ENCODE data around the gene GCKR.

The GCKR gene

DNA sequence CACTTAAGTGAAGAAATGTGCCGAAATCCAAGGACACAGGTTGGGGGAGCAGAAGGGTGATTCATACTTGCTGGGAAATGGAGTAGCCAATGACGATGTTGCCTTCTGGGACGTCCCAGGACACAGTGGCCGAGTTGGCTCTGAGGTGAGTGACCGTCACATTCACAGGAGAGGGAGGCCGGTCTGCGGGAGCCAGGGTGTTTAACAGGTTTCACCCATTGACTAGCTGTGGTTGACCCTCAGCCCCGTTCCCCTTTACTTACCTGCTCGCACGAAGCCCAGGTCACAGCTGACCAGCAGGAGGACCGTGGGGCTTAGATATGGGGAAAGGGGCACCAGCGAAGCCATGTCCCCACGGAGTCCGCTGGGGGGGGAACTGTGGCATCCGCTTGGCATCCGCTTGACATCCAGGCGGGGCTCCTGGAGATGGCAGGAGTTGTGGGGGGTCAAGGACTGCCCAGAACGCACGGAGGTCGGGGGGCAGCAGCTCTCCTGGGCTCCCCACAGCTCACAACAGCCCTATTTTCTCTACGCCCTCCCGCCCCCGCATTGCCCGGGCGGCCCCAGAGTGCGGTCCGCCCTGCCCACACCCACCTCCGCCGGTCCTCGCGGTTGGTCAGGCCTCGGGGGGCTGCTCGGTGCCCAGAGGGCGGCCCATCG is 2.2 kb upstream of the GCKR start:
- peak overlapping the region; percentile 61 for H3K4me3 ChIP-seq (ENCODE audit: control insufficient read depth, low read depth, low read length)
- TF ChIP-seq, protein P1, sequence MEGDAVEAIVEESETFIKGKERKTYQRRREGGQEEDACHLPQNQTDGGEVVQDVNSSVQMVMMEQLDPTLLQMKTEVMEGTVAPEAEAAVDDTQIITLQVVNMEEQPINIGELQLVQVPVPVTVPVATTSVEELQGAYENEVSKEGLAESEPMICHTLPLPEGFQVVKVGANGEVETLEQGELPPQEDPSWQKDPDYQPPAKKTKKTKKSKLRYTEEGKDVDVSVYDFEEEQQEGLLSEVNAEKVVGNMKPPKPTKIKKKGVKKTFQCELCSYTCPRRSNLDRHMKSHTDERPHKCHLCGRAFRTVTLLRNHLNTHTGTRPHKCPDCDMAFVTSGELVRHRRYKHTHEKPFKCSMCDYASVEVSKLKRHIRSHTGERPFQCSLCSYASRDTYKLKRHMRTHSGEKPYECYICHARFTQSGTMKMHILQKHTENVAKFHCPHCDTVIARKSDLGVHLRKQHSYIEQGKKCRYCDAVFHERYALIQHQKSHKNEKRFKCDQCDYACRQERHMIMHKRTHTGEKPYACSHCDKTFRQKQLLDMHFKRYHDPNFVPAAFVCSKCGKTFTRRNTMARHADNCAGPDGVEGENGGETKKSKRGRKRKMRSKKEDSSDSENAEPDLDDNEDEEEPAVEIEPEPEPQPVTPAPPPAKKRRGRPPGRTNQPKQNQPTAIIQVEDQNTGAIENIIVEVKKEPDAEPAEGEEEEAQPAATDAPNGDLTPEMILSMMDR (conservative IDR thresholded peaks at IDR 0.05; ENCODE audit: control insufficient read depth, insufficient read depth, low read depth, low read length) = peak; percentile 4
- DNase-seq (ENCODE audit: low read depth) = peak; percentile 84

DNA sequence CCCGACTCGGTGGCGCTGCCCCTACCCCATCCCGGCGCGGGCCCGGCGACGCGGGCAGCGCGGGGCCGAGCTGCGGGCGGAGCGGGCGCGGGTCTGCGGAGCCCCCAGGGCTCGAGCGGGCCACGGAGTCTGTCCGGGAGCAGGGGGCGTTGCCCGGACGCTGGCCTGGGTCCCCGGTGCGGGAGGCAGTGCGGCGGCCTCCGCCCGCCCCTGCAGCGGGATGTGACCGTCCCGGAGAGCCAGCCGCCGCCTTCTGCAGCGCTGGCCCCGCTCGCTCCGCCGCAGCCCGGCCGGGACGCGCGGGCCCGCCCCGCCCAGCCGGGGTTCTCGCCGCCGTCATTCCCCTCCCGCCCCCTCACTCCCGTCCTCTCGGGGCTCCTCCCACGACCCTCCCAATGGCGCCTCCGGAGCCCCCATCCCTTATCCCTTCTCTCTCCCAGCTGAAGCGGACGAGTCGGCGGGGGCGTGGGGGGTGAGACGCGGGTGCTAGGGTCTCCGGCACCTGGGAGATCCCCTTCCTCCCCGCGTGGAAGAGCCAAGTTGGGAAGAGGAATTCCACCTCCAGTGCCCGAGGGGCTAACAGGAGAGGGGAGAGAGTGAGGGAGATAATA is 1.6 kb upstream of the GCKR start, which contains the start of gene FNDC4:
TSS of gene FNDC4 (minus strand) at position 257 of the 611 bp plus-strand sequence. CDS start 521 bp downstream, outside the sequence.
- DNase-seq (ENCODE audit: low read depth) = no peak
- TF ChIP-seq, protein P1 (conservative IDR thresholded peaks at IDR 0.05; ENCODE audit: control insufficient read depth, insufficient read depth, low read depth, low read length) = no peak
- peak within 1 kb of the TSS; percentile 61 for H3K4me3 ChIP-seq (ENCODE audit: control insufficient read depth, low read depth, low read length)

DNA sequence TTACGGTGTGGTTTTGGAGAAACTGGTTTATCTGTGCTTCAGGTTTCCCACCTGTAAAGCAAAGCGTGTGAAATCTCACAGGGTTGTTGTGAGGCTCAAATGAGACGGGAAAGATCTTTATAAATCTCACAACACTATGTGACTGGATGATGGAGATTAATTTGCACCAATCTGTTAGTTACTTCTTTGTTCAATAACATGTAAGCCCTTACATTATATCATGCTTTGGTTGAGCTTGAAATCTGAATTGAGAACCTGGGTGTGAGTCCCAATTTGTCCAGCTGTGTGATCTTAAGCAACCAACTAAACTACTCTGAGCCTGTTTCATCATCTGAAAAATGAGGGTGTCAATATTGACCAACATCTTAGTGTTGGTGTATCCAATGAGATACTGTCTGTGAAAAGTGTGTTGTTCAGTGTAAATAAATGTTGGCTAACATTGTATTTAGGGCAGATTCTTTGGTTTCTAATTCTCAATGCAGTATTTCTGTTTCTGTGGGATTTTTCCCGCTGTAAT is 741 bp upstream of the GCKR start:
- TF ChIP-seq, protein P1 (conservative IDR thresholded peaks at IDR 0.05; ENCODE audit: control insufficient read depth, insufficient read depth, low read depth, low read length) = no peak
- no peak overlapping the region for H3K4me3 ChIP-seq (ENCODE audit: control insufficient read depth, low read depth, low read length)
- no peak for DNase-seq (ENCODE audit: low read depth)

DNA sequence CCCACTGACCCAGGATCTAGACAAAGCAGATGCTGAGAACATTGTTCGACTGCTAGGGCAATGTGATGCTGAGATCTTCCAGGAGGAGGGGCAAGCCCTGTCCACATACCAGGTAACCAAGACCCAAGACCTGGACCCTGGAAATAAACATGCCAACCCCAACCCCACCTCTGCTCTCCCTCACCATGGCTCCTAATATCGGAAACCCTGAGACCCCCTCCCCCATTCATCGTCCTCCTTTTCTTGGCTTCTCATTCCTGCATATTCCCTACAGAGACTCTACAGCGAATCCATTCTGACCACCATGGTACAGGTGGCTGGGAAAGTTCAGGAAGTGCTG is 619 bp downstream of the GCKR start:
- DNase-seq (ENCODE audit: low read depth) = no peak
- H3K4me3 ChIP-seq (ENCODE audit: control insufficient read depth, low read depth, low read length) = no peak overlapping the region
- TF ChIP-seq, protein P1 (conservative IDR thresholded peaks at IDR 0.05; ENCODE audit: control insufficient read depth, insufficient read depth, low read depth, low read length) = no peak

DNA sequence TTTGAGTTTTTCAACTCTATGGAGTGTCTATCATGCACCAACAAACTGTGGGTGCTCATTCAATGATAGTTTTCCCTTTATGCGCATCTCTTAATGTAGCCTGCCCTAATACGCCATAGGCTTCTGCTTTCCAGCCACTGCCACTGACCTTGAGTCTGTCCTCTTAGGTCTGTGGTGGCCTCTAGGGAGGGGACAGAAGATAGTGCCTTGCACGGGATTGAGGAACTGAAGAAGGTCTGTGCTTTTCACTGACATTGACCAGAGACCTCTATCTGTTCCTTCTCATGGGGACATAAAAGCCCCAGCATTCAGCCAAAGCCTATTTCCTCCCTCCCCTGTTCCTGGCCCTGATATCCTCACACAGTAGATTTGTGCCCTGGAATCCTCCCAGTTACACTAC is 2.3 kb downstream of the GCKR start:
- TF ChIP-seq, protein P1 (conservative IDR thresholded peaks at IDR 0.05; ENCODE audit: control insufficient read depth, insufficient read depth, low read depth, low read length) = no peak
- no peak overlapping the region for H3K4me3 ChIP-seq (ENCODE audit: control insufficient read depth, low read depth, low read length)
- DNase-seq (ENCODE audit: low read depth) = no peak

DNA sequence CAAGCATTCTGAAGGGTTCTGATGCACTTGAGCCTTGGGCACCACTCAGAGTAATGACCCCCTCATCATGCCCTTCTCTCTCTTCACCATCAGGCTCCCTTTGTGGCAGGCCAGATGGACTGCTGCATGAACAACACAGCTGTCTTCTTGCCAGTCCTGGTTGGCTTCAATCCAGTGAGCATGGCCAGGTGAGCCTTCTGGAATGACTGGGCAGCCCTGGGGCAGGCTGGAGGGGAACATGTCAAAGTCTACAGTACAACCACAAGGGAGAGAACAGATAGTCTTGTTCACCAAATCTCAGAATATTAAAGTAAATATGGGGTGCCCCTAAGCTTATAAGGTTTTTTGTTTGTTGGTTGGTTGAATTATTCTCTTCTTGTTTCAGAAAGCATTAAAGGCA is 4.4 kb downstream of the GCKR start:
- TF ChIP-seq, protein P1 (conservative IDR thresholded peaks at IDR 0.05; ENCODE audit: control insufficient read depth, insufficient read depth, low read depth, low read length) = no peak
- no peak overlapping the region for H3K4me3 ChIP-seq (ENCODE audit: control insufficient read depth, low read depth, low read length)
- no peak for DNase-seq (ENCODE audit: low read depth)
